HUES48 (cell line): ENCODE measurements around the gene PICALM.

Experiments used
- H3K27ac ChIP-seq: one replicate; pipeline ENCODE4 v1.7.0; 2013; ENCODE audit warnings: low read depth, low read length, inconsistent platforms
- H3K27me3 ChIP-seq: 2 replicates; pipeline ENCODE4 v1.6.1; 2013; ENCODE audit warnings: mild to moderate bottlenecking, low read length; ENCODE audit not compliant: control insufficient read depth, insufficient read depth
- H3K36me3 ChIP-seq: 2 replicates; pipeline ENCODE4 v1.6.1; 2013; ENCODE audit warnings: low read length; ENCODE audit not compliant: control insufficient read depth, insufficient read depth
- H3K4me1 ChIP-seq: 2 replicates; pipeline ENCODE4 v1.6.1; 2013; ENCODE audit warnings: mild to moderate bottlenecking, low read length; ENCODE audit not compliant: control insufficient read depth, insufficient read depth
- H3K4me3 ChIP-seq: 2 replicates; pipeline ENCODE4 v1.5.1; 2013; ENCODE audit warnings: mild to moderate bottlenecking, low read depth, low read length
- H3K9ac ChIP-seq: 2 replicates; pipeline ENCODE4 v1.6.1; 2013; ENCODE audit warnings: mild to moderate bottlenecking, low read depth, low read length, moderate library complexity
- H3K9me3 ChIP-seq: 2 replicates; pipeline ENCODE4 v1.6.1; 2013; ENCODE audit warnings: low read length; ENCODE audit not compliant: control insufficient read depth, insufficient read depth

Gene PICALM

GRCh38 chr11:86064220-86064803 lies 4.6 kb downstream of the PICALM start:
- no peak overlapping the region for H3K9ac ChIP-seq
- H3K27me3 ChIP-seq: no peaks in the 10 kb centered on the region
- no peaks in the 10 kb centered on the region for H3K36me3 ChIP-seq
- H3K4me1 ChIP-seq: peaks cover 50% of the 10 kb centered on the region
- no peak overlapping the region for H3K4me3 ChIP-seq
- no peaks in the 10 kb centered on the region for H3K9me3 ChIP-seq
- H3K27ac ChIP-seq: no peak overlapping the region

DNA sequence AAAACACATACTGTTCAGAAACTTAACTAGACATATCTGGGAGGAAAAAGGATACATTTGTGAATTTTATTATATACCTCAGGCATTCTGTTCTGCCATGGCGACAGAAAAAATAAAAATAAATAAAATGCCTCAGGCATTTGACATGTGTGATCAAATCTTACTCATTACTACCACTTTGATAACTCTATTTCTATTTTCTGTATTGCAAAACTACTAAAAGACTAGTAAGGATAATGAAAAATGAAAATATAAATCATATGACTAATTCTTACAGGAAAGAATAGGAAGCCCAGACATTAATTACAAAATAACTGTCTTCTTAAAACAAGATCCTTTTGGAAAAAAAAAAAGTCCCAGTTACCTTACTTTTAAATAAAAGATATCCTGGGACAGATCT lies 5.3 kb downstream of the PICALM start:
- Histone ChIP-seq H3K9ac (no peak overlapping the region), H3K9me3 (no peaks in the 10 kb centered on the region)

DNA sequence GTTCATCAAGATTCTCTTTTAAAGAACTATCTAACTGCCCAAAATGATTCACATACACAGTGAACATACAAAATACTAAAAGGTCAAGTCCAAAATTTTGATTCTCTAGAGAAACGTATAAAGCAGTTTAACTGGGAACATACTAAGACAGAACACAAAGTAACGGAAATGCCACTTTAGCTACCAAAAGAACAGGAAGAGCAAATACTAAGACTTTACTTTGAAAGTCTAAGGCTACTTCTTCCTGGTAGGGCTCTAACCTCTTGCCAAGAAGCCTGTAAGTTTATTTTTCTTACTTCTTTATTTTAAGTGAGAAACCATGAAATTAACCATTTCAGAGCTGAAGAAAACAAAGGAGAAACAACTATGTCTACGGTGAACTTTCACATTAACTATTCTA lies 6.2 kb downstream of the PICALM start:
- Histone ChIP-seq H3K4me1 (peaks cover 52% of the 10 kb centered on the region), H3K9me3 (no peaks in the 10 kb centered on the region), H3K27me3 (no peaks in the 10 kb centered on the region), H3K27ac (no peak overlapping the region), H3K36me3 (no peaks in the 10 kb centered on the region), H3K9ac (no peak overlapping the region), H3K4me3 (no peak overlapping the region)

More for the DNA sequence above, 5.3 kb downstream of the PICALM start:
- Histone ChIP-seq H3K27me3 (no peaks in the 10 kb centered on the region), H3K4me3 (no peak overlapping the region), H3K36me3 (no peaks in the 10 kb centered on the region), H3K27ac (no peak overlapping the region), H3K4me1 (peaks cover 52% of the 10 kb centered on the region)

DNA sequence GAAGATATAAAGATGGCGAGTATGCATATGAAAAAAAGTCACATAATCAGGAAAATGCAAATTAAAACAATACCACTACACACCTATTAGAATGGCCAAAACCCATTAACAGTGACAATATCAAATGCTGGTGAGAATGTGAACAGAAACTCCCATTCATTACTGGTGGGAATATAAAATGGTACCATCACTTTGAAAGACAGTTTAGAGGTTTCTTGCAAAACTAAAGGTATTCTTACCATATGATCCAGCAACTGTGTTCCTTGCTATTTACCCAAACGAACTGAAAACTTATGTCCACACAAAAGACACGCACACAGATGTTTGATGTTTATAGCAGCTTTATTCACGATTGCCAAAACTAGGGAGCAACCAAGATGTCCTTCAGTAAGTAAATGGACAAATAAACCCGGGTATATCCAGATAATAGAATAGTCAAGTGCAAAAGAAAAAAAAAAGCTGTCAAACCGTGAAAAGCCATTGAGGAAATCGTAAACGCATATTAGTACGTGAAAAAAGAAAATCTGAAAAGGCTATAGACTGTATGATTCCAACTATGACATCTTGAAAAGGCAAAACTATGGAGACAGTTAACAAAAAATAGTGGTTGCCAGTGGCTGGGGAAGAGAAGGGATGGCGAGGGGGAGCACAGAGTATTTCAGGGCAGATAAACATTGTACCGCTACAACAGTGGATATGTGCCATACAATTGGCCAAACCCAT lies 7.2 kb downstream of the PICALM start:
- no peak overlapping the region for H3K9ac ChIP-seq
- peaks cover 52% of the 10 kb centered on the region for H3K4me1 ChIP-seq
- no peak overlapping the region for H3K27ac ChIP-seq
- no peaks in the 10 kb centered on the region for H3K9me3 ChIP-seq
- no peaks in the 10 kb centered on the region for H3K36me3 ChIP-seq
- H3K27me3 ChIP-seq: no peaks in the 10 kb centered on the region
- no peak overlapping the region for H3K4me3 ChIP-seq

DNA sequence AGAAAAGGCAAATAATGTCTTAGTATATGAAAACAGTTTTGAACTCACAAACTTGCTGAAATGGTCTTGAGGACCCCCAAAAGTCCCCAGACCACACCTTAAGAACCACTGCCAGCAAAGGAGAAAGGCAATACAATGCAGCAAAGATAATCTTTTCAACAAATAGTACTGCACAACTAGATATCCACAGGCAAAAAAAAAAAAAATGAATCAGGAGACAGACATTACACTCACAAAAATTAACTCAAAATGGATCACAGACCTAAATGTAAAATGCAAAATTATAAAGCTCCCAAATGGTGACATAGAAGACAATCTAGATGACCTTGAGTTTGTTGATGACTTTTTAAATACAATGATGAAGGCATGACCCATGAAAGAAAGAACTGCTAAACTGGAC lies 8.3 kb downstream of the PICALM start:
- H3K9ac ChIP-seq: no peak overlapping the region
- no peak overlapping the region for H3K27ac ChIP-seq
- H3K36me3 ChIP-seq: no peaks in the 10 kb centered on the region
- no peaks in the 10 kb centered on the region for H3K9me3 ChIP-seq
- no peaks in the 10 kb centered on the region for H3K27me3 ChIP-seq
- no peak overlapping the region for H3K4me3 ChIP-seq
- H3K4me1 ChIP-seq: peaks cover 44% of the 10 kb centered on the region

GRCh38 chr11:86058360-86058759 lies 10.5 kb downstream of the PICALM start:
- Histone ChIP-seq H3K27me3 (no peaks in the 10 kb centered on the region), H3K9ac (no peak overlapping the region), H3K27ac (no peak overlapping the region), H3K4me3 (no peak overlapping the region), H3K36me3 (no peaks in the 10 kb centered on the region), H3K4me1 (peaks cover 32% of the 10 kb centered on the region), H3K9me3 (no peaks in the 10 kb centered on the region)

DNA sequence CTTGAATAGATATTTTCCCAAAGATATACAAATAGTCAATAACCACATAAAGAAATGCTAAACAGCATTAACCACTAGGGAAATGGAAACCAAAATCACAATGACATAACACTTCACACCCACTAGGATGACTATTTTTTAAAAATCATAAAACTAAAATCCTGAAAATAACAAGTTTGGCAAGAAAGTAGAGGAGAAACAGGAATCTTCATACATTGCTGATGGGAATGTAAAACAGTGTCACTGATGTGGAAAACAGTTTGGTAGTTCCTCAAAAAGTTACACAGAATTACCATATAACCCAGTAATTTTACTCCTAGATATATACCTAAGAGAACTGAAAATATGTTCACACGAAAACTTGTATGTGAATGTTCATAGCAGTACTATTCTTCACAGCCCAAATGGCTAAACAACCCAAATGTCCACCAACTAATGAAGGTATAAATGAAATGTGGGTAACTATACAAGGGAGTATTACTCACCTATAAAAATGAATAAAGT lies 12.5 kb downstream of the PICALM start:
- no peak overlapping the region for H3K9ac ChIP-seq
- H3K9me3 ChIP-seq: no peaks in the 10 kb centered on the region
- H3K27me3 ChIP-seq: no peaks in the 10 kb centered on the region
- peaks cover 22% of the 10 kb centered on the region for H3K4me1 ChIP-seq
- no peaks in the 10 kb centered on the region for H3K36me3 ChIP-seq
- no peak overlapping the region for H3K27ac ChIP-seq
- H3K4me3 ChIP-seq: no peak overlapping the region

GRCh38 chr11:86052693-86053641 lies 15.9 kb downstream of the PICALM start:
- no peak overlapping the region for H3K4me3 ChIP-seq
- peaks cover 3% of the 10 kb centered on the region; the same call in 1 of the 2 replicates for H3K4me1 ChIP-seq
- H3K27ac ChIP-seq: no peak overlapping the region
- no peaks in the 10 kb centered on the region for H3K27me3 ChIP-seq
- no peaks in the 10 kb centered on the region for H3K9me3 ChIP-seq
- no peak overlapping the region for H3K9ac ChIP-seq
- no peaks in the 10 kb centered on the region for H3K36me3 ChIP-seq

DNA sequence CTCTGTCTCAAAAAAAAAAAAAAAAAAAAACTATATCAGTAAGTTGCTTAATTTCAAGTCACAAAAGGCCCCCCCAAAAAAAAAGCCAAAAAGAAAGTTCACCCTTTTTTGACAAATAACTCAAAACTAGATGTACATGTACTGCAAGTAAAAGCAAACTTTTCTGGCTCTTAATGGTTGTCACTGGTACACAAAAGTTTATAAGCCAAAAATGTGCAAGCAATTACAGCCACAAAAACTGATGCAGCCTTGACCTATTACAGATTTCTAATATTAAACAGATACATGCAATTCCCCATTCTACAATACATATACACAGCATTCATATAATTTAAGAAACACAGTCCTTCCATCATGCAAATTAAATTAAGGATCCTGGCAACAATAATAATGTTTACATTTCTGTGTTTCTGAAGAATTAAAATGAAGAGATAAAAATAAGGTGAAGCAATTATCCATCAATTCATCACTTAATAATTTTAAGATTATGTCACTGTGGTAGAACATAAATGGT lies 18.6 kb downstream of the PICALM start:
- H3K4me1 ChIP-seq: peaks cover 3% of the 10 kb centered on the region; the same call in 1 of the 2 replicates
- no peak overlapping the region for H3K27ac ChIP-seq
- H3K9me3 ChIP-seq: no peaks in the 10 kb centered on the region
- no peaks in the 10 kb centered on the region for H3K27me3 ChIP-seq
- no peaks in the 10 kb centered on the region for H3K36me3 ChIP-seq
- no peak overlapping the region for H3K9ac ChIP-seq
- no peak overlapping the region for H3K4me3 ChIP-seq

GRCh38 chr11:86047275-86047991 lies 21.5 kb downstream of the PICALM start:
- Histone ChIP-seq H3K27me3 (no peaks in the 10 kb centered on the region), H3K9ac (no peak overlapping the region), H3K4me1 (peaks cover under 1% of the 10 kb centered on the region; the same call in 1 of the 2 replicates), H3K27ac (no peak overlapping the region), H3K9me3 (no peaks in the 10 kb centered on the region), H3K36me3 (no peaks in the 10 kb centered on the region), H3K4me3 (no peak overlapping the region)
